Putamen (tissue), 1 donor: ENCODE measurements around the gene HAUS7.

Experiments used
- DNase-seq: peaks from one replicate; pipeline ENCODE4 v3.0.0-alpha.2; 2016; ENCODE audit warnings: low spot score

Gene HAUS7

GRCh38 chrX:153455571-153455970, 14.8 kb downstream of the HAUS7 start:
- DNase-seq: no peak

- no peak for DNase-seq
Observed at GRCh38 chrX:153454901-153455550, 15.3 kb downstream of the HAUS7 start.

- no peak for DNase-seq
Observed at GRCh38 chrX:153450949-153451277, 19.5 kb downstream of the HAUS7 start.

GRCh38 chrX:153450114-153450948, 20.0 kb downstream of the HAUS7 start:
- DNase-seq: no peak

- DNase-seq: no peak
Observed at GRCh38 chrX:153449368-153450113, 20.8 kb downstream of the HAUS7 start.

- DNase-seq: no peak
Observed at GRCh38 chrX:153448556-153449367, 21.6 kb downstream of the HAUS7 start.

GRCh38 chrX:153447581-153447960, 22.8 kb downstream of the HAUS7 start:
- no peak for DNase-seq

- no peak for DNase-seq
Observed at GRCh38 chrX:153446950-153447580, 23.3 kb downstream of the HAUS7 start.

GRCh38 chrX:153446636-153446936, 23.8 kb downstream of the HAUS7 start:
- no peak for DNase-seq

- no peak for DNase-seq
Observed at GRCh38 chrX:153445856-153446635, 24.3 kb downstream of the HAUS7 start, which contains the start of gene TREX2. Gene TREX2, minus strand, starts transcription at chrX:153446056. Its CDS starts 626 bp downstream, at chrX:153445430.

GRCh38 chrX:153445106-153445855, 25.1 kb downstream of the HAUS7 start:
- DNase-seq: no peak

- DNase-seq: no peak
Observed at GRCh38 chrX:153444333-153445011, 25.9 kb downstream of the HAUS7 start.

GRCh38 chrX:153443476-153444332, 26.7 kb downstream of the HAUS7 start:
- no peak for DNase-seq

- DNase-seq: no peak
Observed at GRCh38 chrX:153442463-153442862, 27.9 kb downstream of the HAUS7 start.

GRCh38 chrX:153441981-153442380, 28.4 kb downstream of the HAUS7 start:
- DNase-seq: no peak

- no peak for DNase-seq
Observed at GRCh38 chrX:153441296-153441695, 29.1 kb downstream of the HAUS7 start.

GRCh38 chrX:153440556-153441135, 29.7 kb downstream of the HAUS7 start:
- DNase-seq: no peak

- DNase-seq: no peak
Observed at GRCh38 chrX:153439977-153440376, 30.4 kb downstream of the HAUS7 start.
